Prostate gland (tissue), 2 donors: Measurements from ENCODE around the gene RER1. TPM values are rescaled to one million over a fixed set of nuclear protein-coding genes. Genes with fewer than 3 reads are reported as not detected.

ENCODE experiments used
- DNase-seq: peaks from one replicate; pipeline ENCODE4 v3.0.0-alpha.2; 2019; ENCODE audit warnings: low spot score
- H3K27ac ChIP-seq, 2 donors: fragments of 200-600 bp; sonication (generic); 2 replicates each; pipeline ENCODE4 v1.5.1; 2017 to 2019
- H3K27me3 ChIP-seq: fragments of 200-600 bp; sonication (generic); replicated peaks from 2 replicates; pipeline ENCODE4 v1.5.1; 2019; ENCODE audit not compliant: insufficient read depth
- H3K36me3 ChIP-seq, 2 donors: fragments of 200-600 bp; sonication (generic); 1 replicate in 1 of 2; 2 replicates in 1 of 2; pipeline versions ENCODE4 v1.5.1 to v1.8.1; 2017 to 2019
- H3K4me1 ChIP-seq: fragments of 200-600 bp; sonication (generic); replicated peaks from 2 replicates; pipeline ENCODE4 v1.5.1; 2019
- H3K4me3 ChIP-seq, 2 donors: fragments of 200-600 bp; sonication (generic); 2 replicates each; pipeline ENCODE4 v1.5.1; 2017 to 2019
- H3K9me3 ChIP-seq: fragments of 200-600 bp; sonication (generic); 2 replicates; pipeline ENCODE4 v1.5.1; 2017
- POLR2A ChIP-seq: fragments of 450-650 bp; IDR thresholded peaks from one replicate; pipeline ENCODE4 v1.6.1; 2016; ENCODE audit warnings: antibody characterized with exemption, mild to moderate bottlenecking
- POLR2AphosphoS5 ChIP-seq: sonication (generic); formaldehyde crosslinking; IDR thresholded peaks from one replicate; pipeline ENCODE4 v1.6.1; 2017; ENCODE audit warnings: antibody characterized with exemption
- WGBS: methylation state at CpG from one replicate; pipeline ENCODE4 v1.1.5; 2018; 5-methylcytosine and 5-hydroxymethylcytosine counted together
- intact Hi-C: fragments of 100-400 bp; cut with DNase I; formaldehyde crosslinking; loops from one replicate; pipeline ENCODE4 v1.14.2; 2022
- total RNA-seq, 2 donors: library from RNA; depleted of rRNA; stranded (reverse); fragments of >200 nt; gene quantifications; one replicate each; pipeline ENCODE4 v1.1.0, GENCODE V29; 2016
- TF ChIP-seq, protein P1 (sequence below), 4 experiments: fragments of 200-600 bp in 2 of 4; fragments of 450-650 bp in 2 of 4; sonication (generic) in 2 of 4; IDR thresholded peaks; 1 replicate in 3 of 4; 2 replicates in 1 of 4; pipeline ENCODE4 v1.5.1; 2016 to 2019; ENCODE audit warnings: antibody characterized with exemption in 4 of 4, mild to moderate bottlenecking in 2 of 4, moderate library complexity in 2 of 4

Gene RER1
- total RNA-seq, 2 donors from 2014 or later = 86.1 to 97.0 TPM

DNA sequence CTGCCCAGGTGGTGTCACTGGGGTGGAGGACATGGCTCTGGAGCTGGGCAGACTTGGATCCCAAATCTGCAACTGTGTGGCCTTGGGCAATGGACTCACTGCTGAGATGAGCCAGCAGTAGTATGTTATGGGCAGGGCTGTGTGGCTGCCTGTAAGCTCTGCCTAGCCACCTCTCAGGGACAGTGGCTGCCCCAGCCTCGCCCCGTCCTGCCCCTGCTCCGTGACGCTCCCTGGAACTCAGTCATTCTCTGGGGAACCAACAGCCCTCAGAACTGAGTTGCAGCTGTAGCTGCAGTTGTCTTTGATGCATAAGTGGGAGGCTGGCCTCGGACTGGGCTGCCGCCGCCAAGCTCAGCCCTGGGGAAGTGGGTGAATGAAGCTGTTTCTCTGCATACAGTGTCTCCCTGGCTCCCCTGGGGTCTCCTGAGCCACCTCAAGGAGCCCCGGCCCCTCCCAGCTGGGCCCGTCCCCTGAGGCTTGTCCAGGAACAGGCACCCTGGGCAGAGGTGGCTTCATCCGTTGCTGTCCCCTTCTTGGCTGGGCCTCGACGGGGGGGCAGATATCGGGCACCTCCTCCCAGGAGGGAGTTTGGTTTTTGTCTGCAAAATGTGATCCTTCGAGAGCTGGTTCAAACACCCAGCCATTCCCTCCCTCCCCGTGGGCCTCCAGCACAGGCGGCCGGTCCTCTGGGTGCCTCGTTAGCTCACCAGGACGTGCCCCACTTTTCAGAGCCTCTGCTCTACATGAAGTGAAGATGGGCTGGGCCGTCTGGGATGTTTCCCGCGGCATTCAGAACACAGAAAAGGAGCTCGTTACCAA, 58.2 kb downstream of the RER1 start:
- Histone ChIP-seq H3K9me3 (no peaks in the 10 kb centered on the region), H3K36me3 (no peaks in the 10 kb centered on the region), H3K4me1 (no peaks in the 10 kb centered on the region), H3K27me3 (no peaks in the 10 kb centered on the region), H3K4me3 (no peak overlapping the region), H3K27ac (no peak overlapping the region)
- WGBS = 77% methylated on average over 23 of the region's 23 CpGs
- no peak for DNase-seq
- no peak for TF ChIP-seq POLR2AphosphoS5
- TF ChIP-seq POLR2A = no peak
- intact Hi-C loops = no loop called here

DNA sequence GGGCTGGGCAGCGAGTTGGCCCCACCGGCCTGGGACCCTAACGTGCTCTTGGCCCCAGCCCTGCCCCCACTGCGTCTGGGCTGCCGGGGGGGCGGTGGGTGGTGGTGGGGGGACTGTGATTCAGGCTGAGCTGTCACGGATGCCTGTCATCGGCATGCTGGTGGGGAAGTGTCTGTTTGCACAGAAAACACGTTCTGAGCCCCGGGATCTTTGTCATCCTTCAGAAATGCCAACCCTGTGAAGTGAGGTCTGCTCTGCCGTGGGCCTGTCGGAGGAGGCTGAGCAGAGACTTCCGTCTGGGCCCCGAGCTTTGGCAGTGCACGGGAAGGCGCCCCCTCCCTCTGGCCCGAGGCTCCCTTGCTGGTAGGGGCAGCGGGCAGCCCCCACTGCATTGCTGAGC, 60.1 kb downstream of the RER1 start:
- Histone ChIP-seq H3K27ac (no peak overlapping the region), H3K4me3 (no peak overlapping the region), H3K9me3 (no peaks in the 10 kb centered on the region), H3K36me3 (no peaks in the 10 kb centered on the region), H3K4me1 (no peaks in the 10 kb centered on the region), H3K27me3 (no peaks in the 10 kb centered on the region)
- WGBS = 47% methylated on average over 13 of the region's 18 CpGs
- no peak for DNase-seq
- intact Hi-C loops = no loop called here
- TF ChIP-seq POLR2AphosphoS5 (no peak), POLR2A (no peak)
- TF ChIP-seq, protein P1, sequence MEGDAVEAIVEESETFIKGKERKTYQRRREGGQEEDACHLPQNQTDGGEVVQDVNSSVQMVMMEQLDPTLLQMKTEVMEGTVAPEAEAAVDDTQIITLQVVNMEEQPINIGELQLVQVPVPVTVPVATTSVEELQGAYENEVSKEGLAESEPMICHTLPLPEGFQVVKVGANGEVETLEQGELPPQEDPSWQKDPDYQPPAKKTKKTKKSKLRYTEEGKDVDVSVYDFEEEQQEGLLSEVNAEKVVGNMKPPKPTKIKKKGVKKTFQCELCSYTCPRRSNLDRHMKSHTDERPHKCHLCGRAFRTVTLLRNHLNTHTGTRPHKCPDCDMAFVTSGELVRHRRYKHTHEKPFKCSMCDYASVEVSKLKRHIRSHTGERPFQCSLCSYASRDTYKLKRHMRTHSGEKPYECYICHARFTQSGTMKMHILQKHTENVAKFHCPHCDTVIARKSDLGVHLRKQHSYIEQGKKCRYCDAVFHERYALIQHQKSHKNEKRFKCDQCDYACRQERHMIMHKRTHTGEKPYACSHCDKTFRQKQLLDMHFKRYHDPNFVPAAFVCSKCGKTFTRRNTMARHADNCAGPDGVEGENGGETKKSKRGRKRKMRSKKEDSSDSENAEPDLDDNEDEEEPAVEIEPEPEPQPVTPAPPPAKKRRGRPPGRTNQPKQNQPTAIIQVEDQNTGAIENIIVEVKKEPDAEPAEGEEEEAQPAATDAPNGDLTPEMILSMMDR (IDR thresholded peaks at IDR 0.05) = no peak

DNA sequence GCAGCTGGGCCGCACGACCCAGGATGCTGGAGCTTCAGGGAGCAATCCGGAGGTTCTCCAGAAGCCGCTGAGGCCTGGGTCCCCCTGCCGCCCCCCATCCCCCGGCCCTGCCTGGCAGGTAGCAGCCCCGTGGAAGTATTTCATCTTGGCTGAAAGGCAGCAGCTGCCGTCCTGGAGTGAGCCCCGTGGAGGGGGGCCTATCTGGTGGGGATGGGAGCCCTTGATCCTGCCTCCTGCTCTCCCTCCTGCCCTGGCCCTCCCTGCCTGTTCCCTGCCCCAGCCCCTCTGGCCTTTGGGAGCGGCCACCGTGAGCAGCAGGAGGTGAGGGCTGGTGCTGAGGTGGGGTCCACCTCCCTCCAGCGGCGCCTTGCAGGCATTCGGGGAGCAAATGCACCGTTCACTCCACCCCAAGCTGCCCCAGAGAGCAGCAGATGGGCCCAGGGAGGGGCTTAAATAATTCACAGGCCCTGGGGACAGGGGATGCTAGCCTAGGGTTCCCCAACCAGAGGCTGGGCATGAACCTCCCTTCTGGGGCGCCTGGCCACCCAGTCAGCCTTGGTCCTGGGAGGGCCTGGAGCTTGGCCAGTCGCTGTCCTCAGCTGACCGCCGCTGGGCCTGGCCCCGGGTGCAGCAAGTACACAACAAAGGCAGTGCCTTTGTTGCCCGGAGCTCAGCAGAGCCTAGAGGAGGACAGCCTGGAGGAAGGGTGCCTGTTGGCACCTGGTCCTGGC, 60.7 kb downstream of the RER1 start:
- Histone ChIP-seq H3K27ac (no peak overlapping the region), H3K9me3 (no peaks in the 10 kb centered on the region), H3K36me3 (no peaks in the 10 kb centered on the region), H3K4me1 (no peaks in the 10 kb centered on the region), H3K4me3 (no peak overlapping the region), H3K27me3 (no peaks in the 10 kb centered on the region)
- 51% methylated on average over 20 of the region's 21 CpGs for WGBS
- intact Hi-C loops = no loop called here
- DNase-seq = no peak
- no peak for TF ChIP-seq POLR2AphosphoS5

DNA sequence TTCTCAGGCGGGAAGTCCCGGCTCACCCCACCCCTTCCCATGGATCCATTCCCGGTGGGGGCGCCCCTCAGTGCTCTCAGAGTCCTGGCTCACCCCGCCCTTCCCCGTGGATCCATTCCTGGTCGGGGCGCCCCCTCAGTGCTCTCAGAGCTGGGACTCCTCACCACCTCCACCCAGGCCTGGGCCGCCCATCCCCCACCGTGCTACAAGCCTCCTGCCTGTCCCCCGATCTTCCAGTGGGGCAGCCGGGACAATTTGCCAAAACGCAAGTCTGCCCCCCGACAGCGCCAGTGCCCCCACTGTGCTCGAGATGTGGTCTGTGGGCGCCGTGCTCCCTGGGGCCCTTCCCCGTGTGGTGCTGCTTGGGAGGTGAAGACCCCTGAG, 61.3 kb downstream of the RER1 start:
- Histone ChIP-seq H3K9me3 (no peaks in the 10 kb centered on the region), H3K4me1 (no peaks in the 10 kb centered on the region), H3K4me3 (no peak overlapping the region), H3K27ac (no peak overlapping the region), H3K27me3 (no peaks in the 10 kb centered on the region), H3K36me3 (no peaks in the 10 kb centered on the region)
- intact Hi-C loops = no loop called here
- WGBS = 80% methylated on average over 19 of the region's 19 CpGs
- DNase-seq = no peak
- TF ChIP-seq POLR2A (no peak), POLR2AphosphoS5 (no peak)
- TF ChIP-seq, protein P1 (IDR thresholded peaks at IDR 0.05) = no peak

DNA sequence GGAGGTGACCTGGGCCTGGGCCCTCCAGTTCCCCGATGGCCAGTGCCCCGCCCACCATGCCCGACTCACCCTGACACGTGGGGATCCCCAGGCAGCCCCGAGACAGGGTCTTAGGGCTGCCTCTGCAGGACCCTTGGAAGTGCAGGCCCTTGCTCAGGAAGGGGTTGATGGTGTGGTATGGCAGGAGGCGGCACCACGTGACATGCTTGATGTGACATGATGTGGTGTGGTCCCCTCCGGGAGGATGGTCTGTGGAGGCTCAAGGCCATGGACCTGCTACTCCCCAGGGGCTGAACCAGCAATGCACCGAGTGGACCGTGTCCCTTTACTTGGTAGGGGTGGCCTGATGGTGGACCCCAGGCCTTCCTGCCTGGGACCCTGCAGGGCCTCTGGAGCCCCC, 62.6 kb downstream of the RER1 start:
- no peak for DNase-seq
- intact Hi-C loops = no loop called here
- TF ChIP-seq POLR2A (no peak), POLR2AphosphoS5 (no peak)
- TF ChIP-seq, protein P1 (IDR thresholded peaks at IDR 0.05) = no peak
- Histone ChIP-seq H3K9me3 (no peaks in the 10 kb centered on the region), H3K4me3 (no peak overlapping the region), H3K4me1 (no peaks in the 10 kb centered on the region), H3K36me3 (no peaks in the 10 kb centered on the region), H3K27ac (no peak overlapping the region), H3K27me3 (no peaks in the 10 kb centered on the region)
- 85% methylated on average over 9 of the region's 10 CpGs for WGBS

Other genes with a start within 250 kb of the RER1 start
- 10 to 100 TPM; 55.9 to 70.4 TPM for gene FAAP20, start 197.1 kb upstream of the RER1 start, total RNA-seq
- gene SKI, start 163.5 kb upstream of the RER1 start, total RNA-seq = 100 to 1,000 TPM in 1 of 2 donors, 10 to 100 TPM in 1; 46.2 to 114 TPM
- gene MORN1, start 287 bp upstream of the RER1 start, total RNA-seq = 10 to 100 TPM; 18.6 to 21.0 TPM
- gene PEX10, start 20.7 kb downstream of the RER1 start, total RNA-seq = 10 to 100 TPM; 38.3 to 49.9 TPM
- gene PLCH2, start 84.4 kb downstream of the RER1 start, total RNA-seq = 10 to 100 TPM; 29.8 to 41.0 TPM
- gene PANK4, start 134.8 kb downstream of the RER1 start, total RNA-seq = 10 to 100 TPM; 27.0 to 69.5 TPM
- gene HES5, start 138.4 kb downstream of the RER1 start, total RNA-seq = 1 to 10 TPM in 1 of 2 donors, not detected in 1; 2.6 TPM
- gene TNFRSF14, start 164.5 kb downstream of the RER1 start, total RNA-seq = 100 to 1,000 TPM in 1 of 2 donors, 10 to 100 TPM in 1; 83.3 to 105 TPM
- 10 to 100 TPM; 20.3 to 25.8 TPM for gene PRXL2B, start 194.9 kb downstream of the RER1 start, total RNA-seq
- gene MMEL1, start 241.2 kb downstream of the RER1 start, total RNA-seq = 10 to 100 TPM in 1 of 2 donors, 1 to 10 TPM in 1; 4.6 to 13.6 TPM